ENCODE data around the gene RFT1.

Gene RFT1

DNA sequence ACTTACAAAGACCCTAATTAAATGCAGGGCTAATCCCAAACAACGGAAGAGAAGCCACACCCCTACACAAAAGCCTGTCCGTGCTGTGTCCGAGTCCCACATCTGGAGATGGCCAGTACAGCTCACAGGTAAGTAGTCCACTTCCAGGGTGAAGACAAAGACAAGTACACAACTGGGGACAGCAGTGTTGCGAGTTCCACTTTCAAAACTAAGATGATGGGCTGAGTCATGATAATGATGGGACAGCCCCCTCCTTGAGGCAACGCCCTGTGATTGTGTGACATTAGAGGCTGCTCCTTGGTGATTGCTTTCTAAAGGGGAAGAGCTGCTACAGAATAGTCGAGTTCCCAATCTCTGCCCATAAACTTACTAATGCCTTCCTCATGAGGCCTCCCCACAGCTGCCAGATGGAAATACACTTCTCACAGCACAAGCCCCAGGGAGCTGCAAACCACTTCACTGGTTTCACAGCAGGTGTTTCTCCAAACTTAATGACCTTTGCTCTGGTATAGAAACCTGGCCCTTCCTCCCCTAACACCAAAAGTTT, 27.6 kb downstream of the RFT1 start:
- no peak overlapping the region for H3K4me3 Mint-ChIP-seq
- H3K36me3 Mint-ChIP-seq = peaks cover 56% of the 10 kb centered on the region
- ATAC-seq = peak; percentile 92
- H3K4me1 Mint-ChIP-seq = peaks cover 17% of the 10 kb centered on the region
- H3K27ac Mint-ChIP-seq = peak overlapping the region; percentile 83
- H3K9me3 Mint-ChIP-seq = no peaks in the 10 kb centered on the region
- H3K27me3 Mint-ChIP-seq = no peaks in the 10 kb centered on the region

- no peaks in the 10 kb centered on the region for H3K27me3 Mint-ChIP-seq
- ATAC-seq = no peak
- H3K9me3 Mint-ChIP-seq = no peaks in the 10 kb centered on the region
- peaks cover 17% of the 10 kb centered on the region for H3K4me1 Mint-ChIP-seq
- H3K36me3 Mint-ChIP-seq = peaks cover 55% of the 10 kb centered on the region
- peak overlapping the region; percentile 83 for H3K27ac Mint-ChIP-seq
- H3K4me3 Mint-ChIP-seq = no peak overlapping the region
Measured at GRCh38 chr3:53101956-53102355, 28.3 kb downstream of the RFT1 start.

- H3K27ac Mint-ChIP-seq = no peak overlapping the region
- no peak for ATAC-seq
Measured at GRCh38 chr3:53100818-53101466, 29.3 kb downstream of the RFT1 start.

DNA sequence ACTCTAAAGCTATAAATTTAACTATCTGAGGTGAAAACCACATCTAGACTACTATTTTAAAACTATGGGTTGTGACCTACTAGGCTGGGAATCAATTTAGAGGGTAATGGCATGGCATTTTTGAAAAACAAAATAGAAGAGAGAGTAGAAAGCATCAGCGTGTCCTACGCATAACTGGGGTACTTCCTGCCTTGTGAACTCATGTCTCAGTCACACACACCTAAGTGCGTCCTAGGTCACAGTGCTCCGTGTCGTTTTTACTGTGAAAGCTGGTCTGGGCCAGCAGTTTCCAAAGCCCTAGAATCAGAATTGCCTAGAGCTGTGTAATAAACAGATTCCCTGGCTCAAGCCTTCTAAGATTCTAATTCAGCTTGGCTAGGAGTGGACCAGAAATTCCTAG, 32.3 kb downstream of the RFT1 start:
- Mint-ChIP-seq H3K4me3 (no peak overlapping the region), H3K27ac (no peak overlapping the region), H3K4me1 (peaks cover 13% of the 10 kb centered on the region), H3K27me3 (no peaks in the 10 kb centered on the region), H3K36me3 (peaks cover 53% of the 10 kb centered on the region), H3K9me3 (no peaks in the 10 kb centered on the region)
- no peak for ATAC-seq

More at GRCh38 chr3:53100818-53101466, 29.3 kb downstream of the RFT1 start:
- peaks cover 17% of the 10 kb centered on the region for H3K4me1 Mint-ChIP-seq
- no peaks in the 10 kb centered on the region for H3K27me3 Mint-ChIP-seq
- peaks cover 51% of the 10 kb centered on the region for H3K36me3 Mint-ChIP-seq
- H3K4me3 Mint-ChIP-seq = no peak overlapping the region
- H3K9me3 Mint-ChIP-seq = no peaks in the 10 kb centered on the region

DNA sequence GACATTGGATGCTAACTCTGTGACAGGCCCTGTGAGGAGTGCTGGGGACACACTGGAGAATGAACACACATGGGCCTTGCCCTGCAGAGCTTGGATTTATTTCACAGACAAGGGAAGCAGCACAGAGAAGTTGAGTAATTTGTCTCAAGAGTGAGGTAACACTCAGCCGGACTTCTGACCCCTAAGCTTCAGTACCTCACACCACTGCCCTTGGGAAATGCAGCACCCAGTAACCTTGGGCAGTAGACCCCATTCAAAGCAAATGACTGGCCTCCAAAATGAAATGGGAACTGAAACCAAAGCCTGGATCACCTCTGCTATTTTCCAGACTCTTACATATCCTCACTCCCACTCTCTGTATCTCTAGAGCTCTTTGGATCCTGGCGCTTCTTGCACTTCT, 37.3 kb downstream of the RFT1 start:
- no peak for ATAC-seq
- H3K36me3 Mint-ChIP-seq = peaks cover 32% of the 10 kb centered on the region
- no peaks in the 10 kb centered on the region for H3K4me1 Mint-ChIP-seq
- H3K27ac Mint-ChIP-seq = no peak overlapping the region
- H3K9me3 Mint-ChIP-seq = no peaks in the 10 kb centered on the region
- no peaks in the 10 kb centered on the region for H3K27me3 Mint-ChIP-seq
- H3K4me3 Mint-ChIP-seq = no peak overlapping the region

GRCh38 chr3:53092216-53092615, 38.0 kb downstream of the RFT1 start:
- H3K36me3 Mint-ChIP-seq = peaks cover 37% of the 10 kb centered on the region
- no peak for ATAC-seq
- H3K27me3 Mint-ChIP-seq = no peaks in the 10 kb centered on the region
- H3K9me3 Mint-ChIP-seq = no peaks in the 10 kb centered on the region
- no peak overlapping the region for H3K4me3 Mint-ChIP-seq
- H3K4me1 Mint-ChIP-seq = no peaks in the 10 kb centered on the region
- peak overlapping the region; percentile 3 for H3K27ac Mint-ChIP-seq

GRCh38 chr3:53091011-53091410, 39.2 kb downstream of the RFT1 start:
- no peak for ATAC-seq
- Mint-ChIP-seq H3K9me3 (no peaks in the 10 kb centered on the region), H3K4me3 (no peak overlapping the region), H3K36me3 (peaks cover 44% of the 10 kb centered on the region), H3K27ac (no peak overlapping the region), H3K27me3 (no peaks in the 10 kb centered on the region), H3K4me1 (no peaks in the 10 kb centered on the region)

- H3K27ac Mint-ChIP-seq = no peak overlapping the region
Measured at GRCh38 chr3:53089511-53089910, 40.7 kb downstream of the RFT1 start.

GRCh38 chr3:53085476-53085875, 44.8 kb downstream of the RFT1 start:
- H3K4me3 Mint-ChIP-seq = no peak overlapping the region
- H3K27ac Mint-ChIP-seq = no peak overlapping the region
- no peak for ATAC-seq
- no peaks in the 10 kb centered on the region for H3K27me3 Mint-ChIP-seq
- no peaks in the 10 kb centered on the region for H3K4me1 Mint-ChIP-seq
- H3K36me3 Mint-ChIP-seq = peaks cover 27% of the 10 kb centered on the region
- H3K9me3 Mint-ChIP-seq = no peaks in the 10 kb centered on the region

More at GRCh38 chr3:53089511-53089910, 40.7 kb downstream of the RFT1 start:
- H3K36me3 Mint-ChIP-seq = peaks cover 35% of the 10 kb centered on the region
- no peak for ATAC-seq
- H3K4me1 Mint-ChIP-seq = no peaks in the 10 kb centered on the region
- H3K9me3 Mint-ChIP-seq = no peaks in the 10 kb centered on the region
- no peaks in the 10 kb centered on the region for H3K27me3 Mint-ChIP-seq
- no peak overlapping the region for H3K4me3 Mint-ChIP-seq

GRCh38 chr3:53084310-53085001, 45.8 kb downstream of the RFT1 start:
- Mint-ChIP-seq H3K9me3 (no peaks in the 10 kb centered on the region), H3K4me3 (no peak overlapping the region), H3K4me1 (no peaks in the 10 kb centered on the region), H3K36me3 (peaks cover 22% of the 10 kb centered on the region), H3K27me3 (no peaks in the 10 kb centered on the region), H3K27ac (no peak overlapping the region)
- ATAC-seq = no peak

DNA sequence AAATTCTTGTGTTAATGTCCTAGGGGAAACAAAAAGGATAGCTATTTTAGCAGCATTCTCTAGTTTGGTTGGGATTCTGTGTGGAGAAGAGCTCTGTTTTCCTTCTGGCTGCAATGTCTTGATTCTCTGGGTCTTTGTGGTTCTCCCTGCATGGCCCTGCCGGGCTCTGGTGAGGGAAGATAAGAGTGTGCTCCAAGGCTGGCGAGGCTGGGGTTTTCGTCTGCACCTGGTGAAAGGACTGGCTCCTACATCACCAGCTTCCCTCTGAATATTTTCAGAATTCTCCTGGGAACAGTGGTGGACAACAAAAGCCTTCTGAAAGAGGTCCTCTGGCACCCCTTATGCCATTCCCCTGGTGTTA, 46.3 kb downstream of the RFT1 start:
- Mint-ChIP-seq H3K4me1 (no peaks in the 10 kb centered on the region), H3K4me3 (no peak overlapping the region)
- no peak for ATAC-seq

GRCh38 chr3:53083521-53083920, 46.7 kb downstream of the RFT1 start:
- H3K27me3 Mint-ChIP-seq = no peaks in the 10 kb centered on the region
- H3K27ac Mint-ChIP-seq = no peak overlapping the region
- no peaks in the 10 kb centered on the region for H3K9me3 Mint-ChIP-seq
- no peak overlapping the region for H3K4me3 Mint-ChIP-seq
- peaks cover 19% of the 10 kb centered on the region for H3K36me3 Mint-ChIP-seq
- H3K4me1 Mint-ChIP-seq = no peaks in the 10 kb centered on the region
- ATAC-seq = no peak

More for the DNA sequence above, 46.3 kb downstream of the RFT1 start:
- H3K27me3 Mint-ChIP-seq = no peaks in the 10 kb centered on the region
- H3K9me3 Mint-ChIP-seq = no peaks in the 10 kb centered on the region
- no peak overlapping the region for H3K27ac Mint-ChIP-seq
- peaks cover 20% of the 10 kb centered on the region for H3K36me3 Mint-ChIP-seq

GRCh38 chr3:53082736-53083135, 47.5 kb downstream of the RFT1 start:
- no peak overlapping the region for H3K4me3 Mint-ChIP-seq
- no peaks in the 10 kb centered on the region for H3K4me1 Mint-ChIP-seq
- no peak for ATAC-seq
- H3K27ac Mint-ChIP-seq = no peak overlapping the region
- H3K9me3 Mint-ChIP-seq = no peaks in the 10 kb centered on the region
- peaks cover 11% of the 10 kb centered on the region for H3K36me3 Mint-ChIP-seq
- H3K27me3 Mint-ChIP-seq = no peaks in the 10 kb centered on the region

DNA sequence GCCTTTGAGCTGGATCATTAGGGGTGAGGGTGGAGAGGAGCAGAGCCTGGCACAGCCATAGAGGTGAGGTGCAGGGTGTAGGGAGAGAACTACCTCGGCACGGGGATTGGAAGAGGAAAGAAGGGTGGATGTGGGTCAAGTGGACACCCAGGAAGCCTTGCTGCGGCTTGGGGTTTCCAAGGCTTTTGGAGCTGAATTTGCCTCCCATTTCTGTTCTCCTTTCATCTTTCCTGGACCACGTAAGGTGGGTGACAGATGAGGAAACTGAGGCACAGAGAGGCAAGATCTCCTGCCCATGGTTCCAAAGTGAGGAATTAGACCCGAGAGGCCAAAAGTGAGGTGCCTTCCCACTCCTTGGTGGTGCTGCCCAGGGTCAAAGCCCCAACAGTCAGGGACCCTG, 48.9 kb downstream of the RFT1 start:
- H3K36me3 Mint-ChIP-seq = peaks cover 4% of the 10 kb centered on the region
- H3K4me3 Mint-ChIP-seq = no peak overlapping the region
- H3K9me3 Mint-ChIP-seq = no peaks in the 10 kb centered on the region
- no peaks in the 10 kb centered on the region for H3K4me1 Mint-ChIP-seq
- no peak for ATAC-seq
- no peaks in the 10 kb centered on the region for H3K27me3 Mint-ChIP-seq
- no peak overlapping the region for H3K27ac Mint-ChIP-seq

DNA sequence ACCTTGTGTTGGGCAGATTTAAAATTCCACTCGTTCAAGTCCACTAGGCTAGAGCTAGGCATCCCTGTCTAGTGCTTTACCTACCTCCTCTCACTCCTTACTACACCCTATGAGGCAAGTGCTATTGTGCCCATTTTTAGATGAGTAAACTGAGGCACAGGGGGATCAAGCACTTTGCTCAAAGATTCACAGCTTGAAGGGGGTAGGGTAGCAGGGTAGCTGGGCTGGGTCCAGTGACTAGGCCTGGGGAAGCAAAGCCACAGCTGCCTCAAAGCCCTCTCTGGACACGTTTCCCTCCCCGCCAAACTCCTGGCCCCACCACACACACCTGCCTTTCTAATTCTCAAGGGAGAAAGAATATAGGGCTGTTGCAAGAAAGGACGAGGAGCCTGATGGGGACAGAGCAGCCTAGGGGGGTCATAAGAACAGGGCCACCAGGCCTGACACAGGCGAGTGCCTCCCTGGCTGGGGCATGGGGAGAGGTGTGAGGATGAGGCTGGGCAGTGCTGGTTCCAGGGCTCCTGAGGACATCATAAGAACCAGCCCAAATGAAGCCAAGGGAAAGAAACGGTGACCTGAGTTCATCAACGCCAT, 49.5 kb downstream of the RFT1 start:
- peak; percentile 44 for ATAC-seq
- H3K36me3 Mint-ChIP-seq = peaks cover 5% of the 10 kb centered on the region
- H3K27ac Mint-ChIP-seq = no peak overlapping the region
- H3K4me1 Mint-ChIP-seq = no peaks in the 10 kb centered on the region
- no peaks in the 10 kb centered on the region for H3K27me3 Mint-ChIP-seq
- H3K4me3 Mint-ChIP-seq = no peak overlapping the region
- H3K9me3 Mint-ChIP-seq = no peaks in the 10 kb centered on the region

Data from stimulated activated memory B cell treated with anti-CD40 and anti-IgM and Interleukin-4, amounts not matched to agents 10 μg/mL and 1 μg/mL and 100 μg/mL, for 72 hours (primary cell).